GM12891 (cell line): ENCODE data around the gene PRR3.
A peak's percentile ranks its signal among the peaks of the same experiment; 100 is the strongest.

ENCODE experiments used
- POLR2A ChIP-seq: IDR thresholded peaks from 2 replicates; pipeline ENCODE4 v1.6.1; 2011; ENCODE audit warnings: low read depth, low read length, control low read depth
- POLR2AphosphoS5 ChIP-seq: IDR thresholded peaks from 2 replicates; pipeline ENCODE4 v1.6.1; 2011; ENCODE audit warnings: low read depth, low read length, control low read depth
- SPI1 ChIP-seq: IDR thresholded peaks from 2 replicates; pipeline ENCODE4 v1.6.1; 2011; ENCODE audit warnings: low read depth, low read length, control low read depth
- TAF1 ChIP-seq: IDR thresholded peaks from 2 replicates; pipeline ENCODE4 v1.6.1; 2011; ENCODE audit warnings: low read depth, low read length, control low read depth

- TF ChIP-seq POLR2A, result peak; percentile 62
- peak; percentile 89 for TF ChIP-seq TAF1
- TF ChIP-seq POLR2AphosphoS5, result peak; percentile 68; the same call in 1 of the 2 replicates
- TF ChIP-seq SPI1, result peak; percentile 23; the same call in 1 of the 2 replicates
Measured at GRCh38 chr6:30556906-30557682, at the start of gene PRR3.
